H9 (cell line): ENCODE measurements around the gene IKZF1. TPM values are rescaled to one million over a fixed set of nuclear protein-coding genes. Genes with fewer than 3 reads are reported as not detected.

Experiments
- DNase-seq: peaks from one replicate; pipeline ENCODE4 v3.0.0-alpha.2; 2017
- H2AFZ ChIP-seq: one replicate; pipeline ENCODE4 v1.6.1; 2013; ENCODE audit warnings: mild to moderate bottlenecking, low read length, control low read depth, moderate library complexity
- H2AK5ac ChIP-seq: 2 replicates; pipeline ENCODE4 v1.6.1; 2013; ENCODE audit warnings: low read length, control low read depth, mixed read lengths; ENCODE audit not compliant: insufficient read length
- H2BK120ac ChIP-seq: one replicate; pipeline ENCODE4 v1.6.1; 2013; ENCODE audit warnings: low read depth, mild to moderate bottlenecking, low read length, control low read depth, inconsistent platforms; ENCODE audit not compliant: poor library complexity, severe bottlenecking
- H2BK12ac ChIP-seq: 2 replicates; pipeline ENCODE4 v1.6.1; 2013; ENCODE audit warnings: low read length, control low read depth, mixed read lengths, low read depth; ENCODE audit not compliant: insufficient read length
- H2BK15ac ChIP-seq: 2 replicates; pipeline ENCODE4 v1.6.1; 2013; ENCODE audit warnings: low read depth, low read length, control low read depth
- H2BK20ac ChIP-seq: one replicate; pipeline ENCODE4 v1.6.1; 2013; ENCODE audit warnings: low read depth, mild to moderate bottlenecking, low read length, control low read depth, inconsistent platforms; ENCODE audit not compliant: poor library complexity, severe bottlenecking
- H2BK5ac ChIP-seq: 2 replicates; pipeline ENCODE4 v1.6.1; 2013; ENCODE audit warnings: low read length, control low read depth, mixed read lengths; ENCODE audit not compliant: insufficient read length
- H3K14ac ChIP-seq: 2 replicates; pipeline ENCODE4 v1.6.1; 2013; ENCODE audit warnings: low read length, control low read depth; ENCODE audit not compliant: insufficient read depth
- H3K18ac ChIP-seq: 2 replicates; pipeline ENCODE4 v1.6.1; 2013; ENCODE audit warnings: low read depth, mild to moderate bottlenecking, mixed read lengths, low read length, control low read depth; ENCODE audit not compliant: insufficient read length
- H3K23ac ChIP-seq: 2 replicates; pipeline ENCODE4 v1.6.1; 2013; ENCODE audit warnings: low read length, control low read depth, mixed read lengths, low read depth; ENCODE audit not compliant: insufficient read length
- H3K23me2 ChIP-seq: 2 replicates; pipeline ENCODE4 v1.6.1; 2013; ENCODE audit warnings: low read depth, mild to moderate bottlenecking, mixed read lengths, low read length, control low read depth; ENCODE audit not compliant: insufficient read length, poor library complexity, severe bottlenecking
- H3K27ac ChIP-seq: 2 replicates; pipeline ENCODE4 v1.5.1; 2013; ENCODE audit warnings: low read length, control low read depth, mixed read lengths, low read depth; ENCODE audit not compliant: insufficient read length
- H3K27me3 ChIP-seq: 2 replicates; pipeline ENCODE4 v1.6.1; 2013; ENCODE audit warnings: low read length, control low read depth, inconsistent platforms; ENCODE audit not compliant: insufficient read depth
- H3K4ac ChIP-seq: 2 replicates; pipeline ENCODE4 v1.6.1; 2013; ENCODE audit warnings: low read depth, mild to moderate bottlenecking, control low read depth, inconsistent platforms, low read length, moderate library complexity
- H3K4me1 ChIP-seq: 2 replicates; pipeline ENCODE4 v1.6.1; 2013; ENCODE audit warnings: low read length, control low read depth, inconsistent platforms; ENCODE audit not compliant: insufficient read depth
- H3K4me2 ChIP-seq: 2 replicates; pipeline ENCODE4 v1.6.1; 2013; ENCODE audit warnings: low read length, control low read depth, mixed read lengths; ENCODE audit not compliant: insufficient read length, insufficient read depth
- H3K56ac ChIP-seq: 2 replicates; pipeline ENCODE4 v1.6.1; 2013; ENCODE audit warnings: low read depth, mild to moderate bottlenecking, mixed read lengths, low read length, control low read depth; ENCODE audit not compliant: insufficient read length
- H3K79me1 ChIP-seq: 2 replicates; pipeline ENCODE4 v1.6.1; 2013; ENCODE audit warnings: low read depth, mild to moderate bottlenecking, moderate library complexity, low read length, control low read depth, inconsistent platforms; ENCODE audit not compliant: insufficient read depth, poor library complexity, severe bottlenecking
- H3K79me2 ChIP-seq: 2 replicates; pipeline ENCODE4 v1.6.1; 2013; ENCODE audit warnings: low read length, control low read depth, inconsistent platforms; ENCODE audit not compliant: insufficient read depth
- H3K9ac ChIP-seq: 2 replicates; pipeline ENCODE4 v1.6.1; 2013; ENCODE audit warnings: low read length, control low read depth, mixed read lengths; ENCODE audit not compliant: insufficient read length; ENCODE audit errors: extremely low read depth
- H3K9me3 ChIP-seq: one replicate; pipeline ENCODE4 v1.6.1; 2013; ENCODE audit warnings: low read depth, low read length, inconsistent platforms; ENCODE audit not compliant: control insufficient read depth
- H3T11ph ChIP-seq: one replicate; pipeline ENCODE4 v1.6.1; 2013; ENCODE audit warnings: mild to moderate bottlenecking, low read length, control low read depth, inconsistent platforms
- H4K20me1 ChIP-seq: one replicate; pipeline ENCODE4 v1.6.1; 2013; ENCODE audit not compliant: control insufficient read depth, insufficient read length, insufficient read depth
- H4K5ac ChIP-seq: 2 replicates; pipeline ENCODE4 v1.6.1; 2013; ENCODE audit warnings: low read depth, mild to moderate bottlenecking, mixed read lengths, low read length, control low read depth; ENCODE audit not compliant: insufficient read length
- H4K8ac ChIP-seq: replicated peaks from 2 replicates; pipeline ENCODE4 v1.6.1; 2013; ENCODE audit warnings: low read length, control low read depth, mixed read lengths, low read depth; ENCODE audit not compliant: insufficient read length
- H4K91ac ChIP-seq: 2 replicates; pipeline ENCODE4 v1.6.1; 2013; ENCODE audit warnings: low read depth, mild to moderate bottlenecking, moderate library complexity, mixed read lengths, low read length, control low read depth; ENCODE audit not compliant: insufficient read length
- H3K27ac Mint-ChIP-seq, 3 experiments: 2 replicates in 2 of 3; 3 replicates in 1 of 3; pipeline ENCODE4 v1.8.0; 2020 to 2021; ENCODE audit warnings: mixed read lengths in 3 of 3, mild to moderate bottlenecking in 1 of 3, moderate library complexity in 1 of 3
- H3K27me3 Mint-ChIP-seq: 2 replicates; pipeline ENCODE4 v1.8.0; 2021; ENCODE audit warnings: low read depth, mild to moderate bottlenecking, moderate library complexity, mixed read lengths
- H3K36me3 Mint-ChIP-seq, 3 experiments: 2 replicates in 2 of 3; 3 replicates in 1 of 3; pipeline ENCODE4 v1.8.0; 2020 to 2021; ENCODE audit warnings: low read depth in 3 of 3, mixed read lengths in 3 of 3; ENCODE audit not compliant: insufficient read depth in 1 of 3
- H3K4me1 Mint-ChIP-seq, 2 experiments: 2 replicates each; pipeline ENCODE4 v1.8.0; 2020; ENCODE audit warnings: mixed read lengths in 2 of 2
- H3K4me3 Mint-ChIP-seq, 2 experiments: 2 replicates in 1 of 2; 3 replicates in 1 of 2; pipeline ENCODE4 v1.8.0; 2020 to 2021; ENCODE audit warnings: mild to moderate bottlenecking in 2 of 2, mixed read lengths in 2 of 2, moderate library complexity in 1 of 2
- H3K9me3 Mint-ChIP-seq, 2 experiments: 2 replicates in 1 of 2; 3 replicates in 1 of 2; pipeline ENCODE4 v1.8.0; 2020; ENCODE audit warnings: mild to moderate bottlenecking in 2 of 2, mixed read lengths in 2 of 2, moderate library complexity in 1 of 2
- WGBS: extraction: QIAGEN DNeasy Blood & Tissue Kit; methylation state at CpG from one replicate; pipeline ENCODE4 v1.1.7; 2013; ENCODE audit warnings: missing lambda C conversion rate, low lambda C conversion rate, mixed read lengths; ENCODE audit not compliant: insufficient read length; ENCODE audit errors: extremely low coverage; 5-methylcytosine and 5-hydroxymethylcytosine counted together
- total RNA-seq: library from RNA; stranded (reverse); gene quantifications from 2 replicates; pipeline ENCODE4 v1.2.1, GENCODE V29; 2021
- TF ChIP-seq, protein P1 (sequence below): fragments of 200-600 bp; sonication (generic); conservative IDR thresholded peaks from 3 replicates; pipeline ENCODE4 v1.8.0; 2021; ENCODE audit warnings: antibody characterized with exemption, mild to moderate bottlenecking

IKZF1 gene
- total RNA-seq, 1 experiment from 2014 or later: 0.98 TPM

DNA sequence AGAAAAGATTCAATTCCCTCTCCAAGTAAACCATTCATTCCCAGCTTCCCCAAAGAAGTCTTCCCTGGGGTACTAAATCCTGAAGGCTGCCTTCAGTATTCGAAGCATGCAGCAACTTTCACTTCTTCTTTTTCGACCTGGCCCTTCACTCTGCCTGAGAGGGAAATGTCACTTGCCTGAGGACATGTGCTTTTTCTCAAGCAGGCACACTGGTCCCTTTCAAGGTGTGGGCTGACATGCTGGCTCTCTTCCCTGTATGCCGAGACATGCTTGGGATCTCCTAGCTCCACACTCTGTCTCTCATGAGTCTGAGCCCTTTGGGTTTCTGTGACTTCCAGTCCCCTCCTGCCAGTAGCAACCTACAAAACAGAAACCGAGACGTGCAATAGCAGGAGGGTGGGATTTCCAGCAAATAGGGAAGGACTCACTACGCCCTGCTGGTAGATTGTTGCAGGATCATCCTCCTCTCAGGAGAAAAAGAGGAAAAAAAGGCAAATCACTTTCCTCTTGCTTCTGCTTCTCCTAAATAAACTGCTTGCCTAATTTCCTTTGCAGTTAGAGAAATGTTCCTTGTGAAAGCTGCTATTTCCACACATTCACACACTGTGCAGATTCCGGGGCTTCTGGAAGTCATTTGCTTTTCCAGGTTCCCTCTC is 112.1 kb downstream of the IKZF1 start:
- H2BK120ac ChIP-seq: no peak overlapping the region
- no peak overlapping the region for H2AFZ ChIP-seq
- no peak overlapping the region for H2BK5ac ChIP-seq
- no peak overlapping the region for H2BK12ac ChIP-seq
- TF ChIP-seq, protein P1, sequence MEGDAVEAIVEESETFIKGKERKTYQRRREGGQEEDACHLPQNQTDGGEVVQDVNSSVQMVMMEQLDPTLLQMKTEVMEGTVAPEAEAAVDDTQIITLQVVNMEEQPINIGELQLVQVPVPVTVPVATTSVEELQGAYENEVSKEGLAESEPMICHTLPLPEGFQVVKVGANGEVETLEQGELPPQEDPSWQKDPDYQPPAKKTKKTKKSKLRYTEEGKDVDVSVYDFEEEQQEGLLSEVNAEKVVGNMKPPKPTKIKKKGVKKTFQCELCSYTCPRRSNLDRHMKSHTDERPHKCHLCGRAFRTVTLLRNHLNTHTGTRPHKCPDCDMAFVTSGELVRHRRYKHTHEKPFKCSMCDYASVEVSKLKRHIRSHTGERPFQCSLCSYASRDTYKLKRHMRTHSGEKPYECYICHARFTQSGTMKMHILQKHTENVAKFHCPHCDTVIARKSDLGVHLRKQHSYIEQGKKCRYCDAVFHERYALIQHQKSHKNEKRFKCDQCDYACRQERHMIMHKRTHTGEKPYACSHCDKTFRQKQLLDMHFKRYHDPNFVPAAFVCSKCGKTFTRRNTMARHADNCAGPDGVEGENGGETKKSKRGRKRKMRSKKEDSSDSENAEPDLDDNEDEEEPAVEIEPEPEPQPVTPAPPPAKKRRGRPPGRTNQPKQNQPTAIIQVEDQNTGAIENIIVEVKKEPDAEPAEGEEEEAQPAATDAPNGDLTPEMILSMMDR: peak; percentile 32; the same call in 2 of the 3 replicates
- no peak overlapping the region for H3K23ac ChIP-seq
- no peak overlapping the region for H3K27ac ChIP-seq
- H3K4me1 ChIP-seq: peaks cover 2% of the 10 kb centered on the region; the same call in 1 of the 2 replicates
- no peak overlapping the region for H2BK15ac ChIP-seq
- H4K8ac ChIP-seq: no peak overlapping the region
- H3T11ph ChIP-seq: no peak overlapping the region
- no peak overlapping the region for H2AK5ac ChIP-seq
- H3K9me3 Mint-ChIP-seq: no peaks in the 10 kb centered on the region
- no peaks in the 10 kb centered on the region for H3K79me2 ChIP-seq
- H3K56ac ChIP-seq: no peak overlapping the region
- no peaks in the 10 kb centered on the region for H4K20me1 ChIP-seq
- DNase-seq: no peak
- no peaks in the 10 kb centered on the region for H3K23me2 ChIP-seq
- no peaks in the 10 kb centered on the region for H3K36me3 Mint-ChIP-seq
- peaks cover 1% of the 10 kb centered on the region; the same call in 1 of the 2 replicates for H3K27me3 Mint-ChIP-seq
- no peaks in the 10 kb centered on the region for H3K9me3 ChIP-seq
- H3K18ac ChIP-seq: no peak overlapping the region
- peaks cover 30 to 33% of the 10 kb centered on the region in 2 experiments for H3K4me1 Mint-ChIP-seq
- H3K27me3 ChIP-seq: no peaks in the 10 kb centered on the region
- H2BK20ac ChIP-seq: no peak overlapping the region
- H4K5ac ChIP-seq: no peak overlapping the region
- H3K14ac ChIP-seq: no peak overlapping the region
- WGBS: no CpG with 5 or more reads among the region's 7 CpGs
- H3K4me2 ChIP-seq: no peak overlapping the region
- no peak overlapping the region for H3K27ac Mint-ChIP-seq
- no peaks in the 10 kb centered on the region for H3K79me1 ChIP-seq
- no peak overlapping the region for H3K4me3 Mint-ChIP-seq
- no peak overlapping the region for H4K91ac ChIP-seq
- H3K4ac ChIP-seq: no peak overlapping the region
- H3K9ac ChIP-seq: no peak overlapping the region
